ENCODE measurements around the gene RGMB.

The RGMB gene

DNA sequence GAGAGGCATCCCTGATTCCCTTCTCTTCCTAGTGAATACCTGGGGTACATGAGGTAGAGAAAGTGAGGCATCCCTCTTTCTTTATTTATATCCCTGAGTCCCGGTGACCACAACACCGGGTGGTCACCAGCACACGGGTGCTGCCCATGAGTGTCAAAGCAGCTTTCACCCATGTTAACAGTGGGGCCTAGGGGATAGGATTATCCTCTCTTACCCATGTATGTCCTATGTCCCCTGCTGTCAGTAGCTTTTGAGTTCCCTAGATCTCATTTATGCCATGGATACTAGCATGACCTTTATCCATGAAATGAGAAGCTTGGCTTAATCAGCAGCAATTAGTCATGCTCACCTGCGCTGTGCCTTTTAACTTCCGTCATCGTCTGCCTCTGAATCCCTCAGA, 71.4 kb downstream of the RGMB start:
- TF ChIP-seq, protein P1, sequence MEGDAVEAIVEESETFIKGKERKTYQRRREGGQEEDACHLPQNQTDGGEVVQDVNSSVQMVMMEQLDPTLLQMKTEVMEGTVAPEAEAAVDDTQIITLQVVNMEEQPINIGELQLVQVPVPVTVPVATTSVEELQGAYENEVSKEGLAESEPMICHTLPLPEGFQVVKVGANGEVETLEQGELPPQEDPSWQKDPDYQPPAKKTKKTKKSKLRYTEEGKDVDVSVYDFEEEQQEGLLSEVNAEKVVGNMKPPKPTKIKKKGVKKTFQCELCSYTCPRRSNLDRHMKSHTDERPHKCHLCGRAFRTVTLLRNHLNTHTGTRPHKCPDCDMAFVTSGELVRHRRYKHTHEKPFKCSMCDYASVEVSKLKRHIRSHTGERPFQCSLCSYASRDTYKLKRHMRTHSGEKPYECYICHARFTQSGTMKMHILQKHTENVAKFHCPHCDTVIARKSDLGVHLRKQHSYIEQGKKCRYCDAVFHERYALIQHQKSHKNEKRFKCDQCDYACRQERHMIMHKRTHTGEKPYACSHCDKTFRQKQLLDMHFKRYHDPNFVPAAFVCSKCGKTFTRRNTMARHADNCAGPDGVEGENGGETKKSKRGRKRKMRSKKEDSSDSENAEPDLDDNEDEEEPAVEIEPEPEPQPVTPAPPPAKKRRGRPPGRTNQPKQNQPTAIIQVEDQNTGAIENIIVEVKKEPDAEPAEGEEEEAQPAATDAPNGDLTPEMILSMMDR (IDR thresholded peaks at IDR 0.05; ENCODE audit: low read depth, low read length) = no peak
- H3K27ac ChIP-seq = no peak overlapping the region

DNA sequence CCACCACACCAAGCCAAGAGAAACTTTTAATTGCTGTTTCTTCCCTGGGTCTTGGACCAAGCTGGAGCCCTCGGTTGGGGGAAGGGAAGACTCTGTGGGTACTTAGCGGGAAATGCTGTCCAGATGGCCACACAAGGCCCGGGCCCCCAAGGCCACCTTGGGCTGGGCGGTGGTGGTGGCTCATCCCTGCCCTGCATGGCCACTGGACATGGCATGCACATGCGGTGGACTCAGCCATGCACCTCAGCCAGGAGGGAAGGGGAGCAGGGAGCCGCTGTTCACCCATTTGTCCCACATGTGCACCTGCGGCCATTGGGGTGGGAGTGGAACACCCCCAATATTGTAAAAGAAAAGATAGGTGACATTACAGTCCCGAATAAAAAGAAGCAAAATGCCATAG, 72.4 kb downstream of the RGMB start:
- Histone ChIP-seq H3K27me3 (ENCODE audit: insufficient read depth, low read depth, severe bottlenecking) (no peaks in the 10 kb centered on the region), H3K36me3 (no peaks in the 10 kb centered on the region), H3K4me3 (ENCODE audit: low read depth, low read length) (no peak overlapping the region), H3K27ac (no peak overlapping the region), H3K9me3 (ENCODE audit: severe bottlenecking) (peaks cover 16% of the 10 kb centered on the region)
- TF ChIP-seq, protein P1 (IDR thresholded peaks at IDR 0.05; ENCODE audit: low read depth, low read length) = no peak
- DNase-seq = no peak

More for the DNA sequence above, 71.4 kb downstream of the RGMB start:
- no peak overlapping the region for H3K4me3 ChIP-seq (ENCODE audit: low read depth, low read length)
- H3K27me3 ChIP-seq (ENCODE audit: insufficient read depth, low read depth, severe bottlenecking) = no peaks in the 10 kb centered on the region
- H3K9me3 ChIP-seq (ENCODE audit: severe bottlenecking) = peaks cover 16% of the 10 kb centered on the region
- H3K36me3 ChIP-seq = no peaks in the 10 kb centered on the region
- DNase-seq = no peak
